H9 (cell line): ENCODE results near the gene PTPRN2. TPM values are rescaled to one million over a fixed set of nuclear protein-coding genes. Genes with fewer than 3 reads are reported as not detected.

Source experiments
- DNase-seq: peaks from one replicate; pipeline ENCODE4 v3.0.0-alpha.2; 2017
- H2AFZ ChIP-seq: one replicate; pipeline ENCODE4 v1.6.1; 2013; ENCODE audit warnings: mild to moderate bottlenecking, low read length, control low read depth, moderate library complexity
- H2AK5ac ChIP-seq: 2 replicates; pipeline ENCODE4 v1.6.1; 2013; ENCODE audit warnings: low read length, control low read depth, mixed read lengths; ENCODE audit not compliant: insufficient read length
- H2BK120ac ChIP-seq: one replicate; pipeline ENCODE4 v1.6.1; 2013; ENCODE audit warnings: low read depth, mild to moderate bottlenecking, low read length, control low read depth, inconsistent platforms; ENCODE audit not compliant: poor library complexity, severe bottlenecking
- H2BK12ac ChIP-seq: 2 replicates; pipeline ENCODE4 v1.6.1; 2013; ENCODE audit warnings: low read length, control low read depth, mixed read lengths, low read depth; ENCODE audit not compliant: insufficient read length
- H2BK15ac ChIP-seq: 2 replicates; pipeline ENCODE4 v1.6.1; 2013; ENCODE audit warnings: low read depth, low read length, control low read depth
- H2BK20ac ChIP-seq: one replicate; pipeline ENCODE4 v1.6.1; 2013; ENCODE audit warnings: low read depth, mild to moderate bottlenecking, low read length, control low read depth, inconsistent platforms; ENCODE audit not compliant: poor library complexity, severe bottlenecking
- H2BK5ac ChIP-seq: 2 replicates; pipeline ENCODE4 v1.6.1; 2013; ENCODE audit warnings: low read length, control low read depth, mixed read lengths; ENCODE audit not compliant: insufficient read length
- H3K14ac ChIP-seq: 2 replicates; pipeline ENCODE4 v1.6.1; 2013; ENCODE audit warnings: low read length, control low read depth; ENCODE audit not compliant: insufficient read depth
- H3K18ac ChIP-seq: 2 replicates; pipeline ENCODE4 v1.6.1; 2013; ENCODE audit warnings: low read depth, mild to moderate bottlenecking, mixed read lengths, low read length, control low read depth; ENCODE audit not compliant: insufficient read length
- H3K23ac ChIP-seq: 2 replicates; pipeline ENCODE4 v1.6.1; 2013; ENCODE audit warnings: low read length, control low read depth, mixed read lengths, low read depth; ENCODE audit not compliant: insufficient read length
- H3K23me2 ChIP-seq: 2 replicates; pipeline ENCODE4 v1.6.1; 2013; ENCODE audit warnings: low read depth, mild to moderate bottlenecking, mixed read lengths, low read length, control low read depth; ENCODE audit not compliant: insufficient read length, poor library complexity, severe bottlenecking
- H3K27ac ChIP-seq: 2 replicates; pipeline ENCODE4 v1.5.1; 2013; ENCODE audit warnings: low read length, control low read depth, mixed read lengths, low read depth; ENCODE audit not compliant: insufficient read length
- H3K27me3 ChIP-seq: 2 replicates; pipeline ENCODE4 v1.6.1; 2013; ENCODE audit warnings: low read length, control low read depth, inconsistent platforms; ENCODE audit not compliant: insufficient read depth
- H3K4ac ChIP-seq: 2 replicates; pipeline ENCODE4 v1.6.1; 2013; ENCODE audit warnings: low read depth, mild to moderate bottlenecking, control low read depth, inconsistent platforms, low read length, moderate library complexity
- H3K4me1 ChIP-seq: 2 replicates; pipeline ENCODE4 v1.6.1; 2013; ENCODE audit warnings: low read length, control low read depth, inconsistent platforms; ENCODE audit not compliant: insufficient read depth
- H3K4me2 ChIP-seq: 2 replicates; pipeline ENCODE4 v1.6.1; 2013; ENCODE audit warnings: low read length, control low read depth, mixed read lengths; ENCODE audit not compliant: insufficient read length, insufficient read depth
- H3K56ac ChIP-seq: 2 replicates; pipeline ENCODE4 v1.6.1; 2013; ENCODE audit warnings: low read depth, mild to moderate bottlenecking, mixed read lengths, low read length, control low read depth; ENCODE audit not compliant: insufficient read length
- H3K79me1 ChIP-seq: 2 replicates; pipeline ENCODE4 v1.6.1; 2013; ENCODE audit warnings: low read depth, mild to moderate bottlenecking, moderate library complexity, low read length, control low read depth, inconsistent platforms; ENCODE audit not compliant: insufficient read depth, poor library complexity, severe bottlenecking
- H3K79me2 ChIP-seq: 2 replicates; pipeline ENCODE4 v1.6.1; 2013; ENCODE audit warnings: low read length, control low read depth, inconsistent platforms; ENCODE audit not compliant: insufficient read depth
- H3K9ac ChIP-seq: 2 replicates; pipeline ENCODE4 v1.6.1; 2013; ENCODE audit warnings: low read length, control low read depth, mixed read lengths; ENCODE audit not compliant: insufficient read length; ENCODE audit errors: extremely low read depth
- H3K9me3 ChIP-seq: one replicate; pipeline ENCODE4 v1.6.1; 2013; ENCODE audit warnings: low read depth, low read length, inconsistent platforms; ENCODE audit not compliant: control insufficient read depth
- H3T11ph ChIP-seq: one replicate; pipeline ENCODE4 v1.6.1; 2013; ENCODE audit warnings: mild to moderate bottlenecking, low read length, control low read depth, inconsistent platforms
- H4K20me1 ChIP-seq: one replicate; pipeline ENCODE4 v1.6.1; 2013; ENCODE audit not compliant: control insufficient read depth, insufficient read length, insufficient read depth
- H4K5ac ChIP-seq: 2 replicates; pipeline ENCODE4 v1.6.1; 2013; ENCODE audit warnings: low read depth, mild to moderate bottlenecking, mixed read lengths, low read length, control low read depth; ENCODE audit not compliant: insufficient read length
- H4K8ac ChIP-seq: replicated peaks from 2 replicates; pipeline ENCODE4 v1.6.1; 2013; ENCODE audit warnings: low read length, control low read depth, mixed read lengths, low read depth; ENCODE audit not compliant: insufficient read length
- H4K91ac ChIP-seq: 2 replicates; pipeline ENCODE4 v1.6.1; 2013; ENCODE audit warnings: low read depth, mild to moderate bottlenecking, moderate library complexity, mixed read lengths, low read length, control low read depth; ENCODE audit not compliant: insufficient read length
- H3K27ac Mint-ChIP-seq, 3 experiments: 2 replicates in 2 of 3; 3 replicates in 1 of 3; pipeline ENCODE4 v1.8.0; 2020 to 2021; ENCODE audit warnings: mixed read lengths in 3 of 3, mild to moderate bottlenecking in 1 of 3, moderate library complexity in 1 of 3
- H3K27me3 Mint-ChIP-seq: 2 replicates; pipeline ENCODE4 v1.8.0; 2021; ENCODE audit warnings: low read depth, mild to moderate bottlenecking, moderate library complexity, mixed read lengths
- H3K36me3 Mint-ChIP-seq, 3 experiments: 2 replicates in 2 of 3; 3 replicates in 1 of 3; pipeline ENCODE4 v1.8.0; 2020 to 2021; ENCODE audit warnings: low read depth in 3 of 3, mixed read lengths in 3 of 3; ENCODE audit not compliant: insufficient read depth in 1 of 3
- H3K4me1 Mint-ChIP-seq, 2 experiments: 2 replicates each; pipeline ENCODE4 v1.8.0; 2020; ENCODE audit warnings: mixed read lengths in 2 of 2
- H3K4me3 Mint-ChIP-seq, 2 experiments: 2 replicates in 1 of 2; 3 replicates in 1 of 2; pipeline ENCODE4 v1.8.0; 2020 to 2021; ENCODE audit warnings: mild to moderate bottlenecking in 2 of 2, mixed read lengths in 2 of 2, moderate library complexity in 1 of 2
- H3K9me3 Mint-ChIP-seq, 2 experiments: 2 replicates in 1 of 2; 3 replicates in 1 of 2; pipeline ENCODE4 v1.8.0; 2020; ENCODE audit warnings: mild to moderate bottlenecking in 2 of 2, mixed read lengths in 2 of 2, moderate library complexity in 1 of 2
- WGBS: extraction: QIAGEN DNeasy Blood & Tissue Kit; methylation state at CpG from one replicate; pipeline ENCODE4 v1.1.7; 2013; ENCODE audit warnings: missing lambda C conversion rate, low lambda C conversion rate, mixed read lengths; ENCODE audit not compliant: insufficient read length; ENCODE audit errors: extremely low coverage; 5-methylcytosine and 5-hydroxymethylcytosine counted together
- total RNA-seq: library from RNA; stranded (reverse); gene quantifications from 2 replicates; pipeline ENCODE4 v1.2.1, GENCODE V29; 2021
- TF ChIP-seq, protein P1 (sequence below): fragments of 200-600 bp; sonication (generic); conservative IDR thresholded peaks from 3 replicates; pipeline ENCODE4 v1.8.0; 2021; ENCODE audit warnings: antibody characterized with exemption, mild to moderate bottlenecking

The PTPRN2 gene
- total RNA-seq, 1 experiment from 2014 or later: 5.2 TPM

DNA sequence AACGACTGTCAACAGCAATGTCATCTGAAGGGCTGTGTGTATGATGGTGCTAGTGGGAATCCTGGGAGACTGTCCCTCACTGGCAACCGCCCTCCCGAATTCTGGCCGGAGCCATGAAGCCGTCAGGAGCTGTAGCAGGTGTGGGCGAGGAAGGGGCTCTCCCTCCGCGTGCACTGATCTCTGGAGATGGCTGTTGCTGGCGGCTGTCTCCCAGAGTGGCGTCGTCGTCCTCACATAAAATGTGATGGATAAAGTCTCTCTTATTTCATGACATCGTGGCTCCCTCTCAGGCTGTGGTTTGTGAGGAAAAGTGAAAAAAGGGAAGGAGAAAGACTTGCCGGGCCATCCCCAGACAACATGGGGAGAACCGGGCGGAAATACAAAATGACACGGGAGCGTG, 1034.4 kb downstream of the PTPRN2 start:
- Histone ChIP-seq H4K8ac (no peak overlapping the region), H3K9me3 (no peaks in the 10 kb centered on the region)

More for the DNA sequence above, 1034.4 kb downstream of the PTPRN2 start:
- no peak overlapping the region for H3K23ac ChIP-seq
- peaks cover 2% of the 10 kb centered on the region for H4K20me1 ChIP-seq
- peaks cover 0 to 2% (median 0%) of the 10 kb centered on the region in 3 experiments; a peak in 2 of 7 replicates for H3K36me3 Mint-ChIP-seq
- no peak overlapping the region for H4K5ac ChIP-seq
- H4K91ac ChIP-seq: no peak overlapping the region
- no peak overlapping the region; a peak in 1 of 7 replicates for H3K27ac Mint-ChIP-seq
- TF ChIP-seq, protein P1, sequence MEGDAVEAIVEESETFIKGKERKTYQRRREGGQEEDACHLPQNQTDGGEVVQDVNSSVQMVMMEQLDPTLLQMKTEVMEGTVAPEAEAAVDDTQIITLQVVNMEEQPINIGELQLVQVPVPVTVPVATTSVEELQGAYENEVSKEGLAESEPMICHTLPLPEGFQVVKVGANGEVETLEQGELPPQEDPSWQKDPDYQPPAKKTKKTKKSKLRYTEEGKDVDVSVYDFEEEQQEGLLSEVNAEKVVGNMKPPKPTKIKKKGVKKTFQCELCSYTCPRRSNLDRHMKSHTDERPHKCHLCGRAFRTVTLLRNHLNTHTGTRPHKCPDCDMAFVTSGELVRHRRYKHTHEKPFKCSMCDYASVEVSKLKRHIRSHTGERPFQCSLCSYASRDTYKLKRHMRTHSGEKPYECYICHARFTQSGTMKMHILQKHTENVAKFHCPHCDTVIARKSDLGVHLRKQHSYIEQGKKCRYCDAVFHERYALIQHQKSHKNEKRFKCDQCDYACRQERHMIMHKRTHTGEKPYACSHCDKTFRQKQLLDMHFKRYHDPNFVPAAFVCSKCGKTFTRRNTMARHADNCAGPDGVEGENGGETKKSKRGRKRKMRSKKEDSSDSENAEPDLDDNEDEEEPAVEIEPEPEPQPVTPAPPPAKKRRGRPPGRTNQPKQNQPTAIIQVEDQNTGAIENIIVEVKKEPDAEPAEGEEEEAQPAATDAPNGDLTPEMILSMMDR: no peak
- H3K23me2 ChIP-seq: no peaks in the 10 kb centered on the region
- no peak overlapping the region for H3K4me2 ChIP-seq
- H2BK15ac ChIP-seq: no peak overlapping the region
- no peak overlapping the region for H3T11ph ChIP-seq
- no peak overlapping the region for H2BK5ac ChIP-seq
- no peak overlapping the region for H2BK12ac ChIP-seq
- no peaks in the 10 kb centered on the region for H3K79me2 ChIP-seq
- H3K27me3 ChIP-seq: no peaks in the 10 kb centered on the region
- H3K56ac ChIP-seq: no peak overlapping the region
- no peaks in the 10 kb centered on the region for H3K4me1 ChIP-seq
- no peak overlapping the region for H3K14ac ChIP-seq
- H3K79me1 ChIP-seq: no peaks in the 10 kb centered on the region
- H3K4me1 Mint-ChIP-seq: 0 out of 4 replicates have a peak, but pooled peaks cover 0 to 3% of the 10 kb centered on the region in 2 experiments
- peaks cover 43% of the 10 kb centered on the region for H3K27me3 Mint-ChIP-seq
- H2AFZ ChIP-seq: no peak overlapping the region
- H3K9ac ChIP-seq: no peak overlapping the region
- no peak for DNase-seq
- no peak overlapping the region for H2AK5ac ChIP-seq
- H2BK120ac ChIP-seq: no peak overlapping the region
- no CpG with 5 or more reads among the region's 18 CpGs for WGBS
- H3K4me3 Mint-ChIP-seq: no peak overlapping the region
- no peak overlapping the region for H3K27ac ChIP-seq
- no peak overlapping the region for H3K18ac ChIP-seq
- no peak overlapping the region for H3K4ac ChIP-seq
- no peaks in the 10 kb centered on the region; a peak in 1 of 5 replicates for H3K9me3 Mint-ChIP-seq
- no peak overlapping the region for H2BK20ac ChIP-seq
